C4-2B (cell line): ENCODE measurements around the gene PIGA.

ENCODE experiments used
- CTCF ChIP-seq: fragments of 450-650 bp; conservative IDR thresholded peaks from 2 replicates; pipeline ENCODE4 v1.5.1; 2017; ENCODE audit warnings: mild to moderate bottlenecking
- ZFX ChIP-seq: fragments of 450-650 bp; IDR thresholded peaks from 2 replicates; pipeline ENCODE4 v1.6.1; 2017

GRCh38 chrX:15320297-15320696 is 15.0 kb downstream of the PIGA start:
- no peak for TF ChIP-seq CTCF
- no peak for TF ChIP-seq ZFX
